Measurements from ENCODE around the gene TRDMT1. TPM values are rescaled to one million over a fixed set of nuclear protein-coding genes. Genes with fewer than 3 reads are reported as not detected.

The TRDMT1 gene
- total RNA-seq, 2 donors from 2014 or later: 7.3 to 7.5 TPM

DNA sequence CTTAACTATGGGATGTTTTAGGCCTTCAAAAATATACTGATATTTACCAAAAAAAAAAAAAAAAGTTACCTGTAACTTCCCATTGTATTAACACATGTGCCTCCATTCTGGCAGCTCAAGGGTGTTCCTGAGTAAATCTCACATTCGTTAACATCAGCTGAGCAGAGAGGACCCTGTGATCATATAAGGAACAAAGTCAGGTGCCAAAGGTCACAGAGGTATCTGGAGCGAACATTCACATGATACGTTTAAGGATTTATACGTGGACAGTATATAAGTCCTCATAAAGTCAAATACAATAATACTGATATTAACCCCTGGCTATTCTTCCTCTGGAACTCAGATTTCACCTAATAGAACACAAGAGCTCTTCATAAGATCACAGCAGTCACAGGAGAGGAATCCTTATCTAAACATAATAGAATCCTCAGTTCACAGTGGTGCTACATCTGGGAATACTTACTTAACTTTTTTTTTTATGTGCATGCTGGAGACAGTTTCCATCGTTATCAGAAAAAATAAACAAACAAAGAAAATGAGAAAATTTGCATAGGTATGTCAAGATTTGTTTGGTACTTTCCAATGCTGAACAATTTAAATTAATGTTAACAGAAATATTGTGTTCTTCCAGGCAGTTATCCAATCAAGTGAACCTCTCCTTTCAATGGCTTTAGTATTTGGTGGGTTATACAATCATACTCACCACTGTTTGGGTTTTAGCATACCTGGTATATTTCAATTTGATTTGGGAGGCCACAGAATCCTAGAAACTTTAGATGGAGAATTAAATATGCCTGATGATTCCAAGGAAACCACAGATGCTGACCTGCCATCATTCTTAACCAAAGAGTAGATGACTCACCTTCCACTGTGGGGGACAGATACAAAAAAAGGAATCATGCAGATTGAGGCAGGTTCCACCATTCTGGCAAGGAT is 78.5 kb downstream of the TRDMT1 start:
- Histone ChIP-seq H3K27me3 (no peaks in the 10 kb centered on the region), H3K9me3 (peaks cover 0 to 5% (median 0%) of the 10 kb centered on the region in 3 donors), H3K4me3 (no peak overlapping the region), H3K27ac (no peak overlapping the region), H3K4me1 (no peaks in the 10 kb centered on the region), H3K36me3 (replicated peaks in 1 of 2; ENCODE audit: insufficient read depth in 1 of 2, low read depth in 2 of 2) (no peaks in the 10 kb centered on the region)
- intact Hi-C loops (cut with DNase I): no loop called here
- TF ChIP-seq CTCF (IDR thresholded peaks at IDR 0.05) (no peak), POLR2A (IDR thresholded peaks at IDR 0.05) (no peak)
- DNase-seq (no peak), ATAC-seq (no peak)
- 68 to 74% methylated on average over 5 of the region's 5 CpGs for WGBS, 2 donors

- Histone ChIP-seq H3K27ac (no peak overlapping the region), H3K4me1 (no peaks in the 10 kb centered on the region), H3K27me3 (no peaks in the 10 kb centered on the region), H3K9me3 (peaks cover 0 to 5% (median 0%) of the 10 kb centered on the region in 3 donors), H3K4me3 (no peak overlapping the region), H3K36me3 (replicated peaks in 1 of 2; ENCODE audit: insufficient read depth in 1 of 2, low read depth in 2 of 2) (no peaks in the 10 kb centered on the region)
- 72 to 75% methylated on average over 2 of the region's 2 CpGs for WGBS, 2 donors
- ATAC-seq (no peak), DNase-seq (no peak)
- no peak for TF ChIP-seq POLR2A (IDR thresholded peaks at IDR 0.05)
- TF ChIP-seq CTCF (IDR thresholded peaks at IDR 0.05): no peak
- intact Hi-C loops (cut with DNase I): no loop called here
These were observed 79.4 kb downstream of the TRDMT1 start for GRCh38 chr10:17122052-17122451.

DNA sequence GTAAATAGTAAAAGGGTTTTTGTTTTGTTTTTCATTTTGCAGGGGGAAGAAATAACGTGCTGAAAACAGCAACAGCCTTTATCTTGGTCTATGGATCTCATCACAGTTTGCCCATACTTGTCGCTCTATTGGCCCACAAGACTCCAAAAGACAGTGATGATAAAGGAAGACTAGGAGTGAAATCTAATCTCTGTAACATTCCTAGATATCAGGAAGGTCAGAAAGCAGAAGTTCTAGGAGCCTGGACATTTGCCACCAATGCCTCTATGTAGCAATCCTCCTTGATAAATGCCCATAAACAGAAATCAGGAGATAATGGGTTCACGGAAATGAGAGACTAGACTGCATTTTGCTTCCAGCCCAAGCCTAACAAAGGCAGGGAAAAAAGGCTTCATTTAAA is 80.8 kb downstream of the TRDMT1 start:
- no peak for ATAC-seq
- intact Hi-C loops (cut with DNase I): no loop called here
- H3K27ac ChIP-seq: no peak overlapping the region
- WGBS, 2 donors: 34 to 41% methylated on average over 3 of the region's 3 CpGs
- TF ChIP-seq CTCF (IDR thresholded peaks at IDR 0.05) (no peak), POLR2A (IDR thresholded peaks at IDR 0.05) (no peak)
- no peak for DNase-seq
- H3K4me3 ChIP-seq: no peak overlapping the region
- H3K9me3 ChIP-seq: peaks cover 0 to 5% (median 0%) of the 10 kb centered on the region in 3 donors
- no peaks in the 10 kb centered on the region for H3K36me3 ChIP-seq (replicated peaks in 1 of 2; ENCODE audit: insufficient read depth in 1 of 2, low read depth in 2 of 2)
- H3K27me3 ChIP-seq: no peaks in the 10 kb centered on the region
- H3K4me1 ChIP-seq: no peaks in the 10 kb centered on the region

DNA sequence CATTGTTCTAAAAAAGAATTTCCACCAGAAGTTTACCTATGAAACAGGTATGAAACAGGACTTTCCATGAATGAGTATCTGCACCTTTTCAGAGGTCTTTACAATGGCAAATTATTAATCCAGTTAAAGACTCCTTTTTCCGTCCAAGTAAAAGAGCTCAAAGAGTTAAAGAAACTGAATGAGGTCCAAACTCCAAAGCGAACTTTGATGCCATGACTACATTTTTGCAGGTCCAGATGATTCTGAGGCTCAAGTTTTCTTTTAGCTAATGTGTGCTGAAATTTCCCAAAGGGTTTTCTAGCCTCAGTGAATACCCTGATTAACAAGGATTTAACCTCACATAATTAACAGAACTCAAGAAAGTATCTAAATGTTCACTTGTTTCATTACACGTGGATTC is 81.6 kb downstream of the TRDMT1 start:
- intact Hi-C loops (cut with DNase I): no loop called here

More for the DNA sequence above, 81.6 kb downstream of the TRDMT1 start:
- ATAC-seq (no peak), DNase-seq (no peak)
- 53 to 56% methylated on average over 3 of the region's 3 CpGs for WGBS, 2 donors
- Histone ChIP-seq H3K4me3 (no peak overlapping the region), H3K9me3 (peaks cover 0 to 5% (median 0%) of the 10 kb centered on the region in 3 donors), H3K27ac (no peak overlapping the region), H3K4me1 (no peaks in the 10 kb centered on the region), H3K27me3 (no peaks in the 10 kb centered on the region), H3K36me3 (replicated peaks in 1 of 2; ENCODE audit: insufficient read depth in 1 of 2, low read depth in 2 of 2) (no peaks in the 10 kb centered on the region)
- TF ChIP-seq CTCF (IDR thresholded peaks at IDR 0.05) (no peak), POLR2A (IDR thresholded peaks at IDR 0.05) (no peak)
